ENCODE results near the gene ATXN2. TPM values are rescaled to one million over a fixed set of nuclear protein-coding genes. Genes with fewer than 3 reads are reported as not detected.

The ATXN2 gene
- total RNA-seq, 2 donors from 2014 or later = 51.6 to 63.3 TPM

DNA sequence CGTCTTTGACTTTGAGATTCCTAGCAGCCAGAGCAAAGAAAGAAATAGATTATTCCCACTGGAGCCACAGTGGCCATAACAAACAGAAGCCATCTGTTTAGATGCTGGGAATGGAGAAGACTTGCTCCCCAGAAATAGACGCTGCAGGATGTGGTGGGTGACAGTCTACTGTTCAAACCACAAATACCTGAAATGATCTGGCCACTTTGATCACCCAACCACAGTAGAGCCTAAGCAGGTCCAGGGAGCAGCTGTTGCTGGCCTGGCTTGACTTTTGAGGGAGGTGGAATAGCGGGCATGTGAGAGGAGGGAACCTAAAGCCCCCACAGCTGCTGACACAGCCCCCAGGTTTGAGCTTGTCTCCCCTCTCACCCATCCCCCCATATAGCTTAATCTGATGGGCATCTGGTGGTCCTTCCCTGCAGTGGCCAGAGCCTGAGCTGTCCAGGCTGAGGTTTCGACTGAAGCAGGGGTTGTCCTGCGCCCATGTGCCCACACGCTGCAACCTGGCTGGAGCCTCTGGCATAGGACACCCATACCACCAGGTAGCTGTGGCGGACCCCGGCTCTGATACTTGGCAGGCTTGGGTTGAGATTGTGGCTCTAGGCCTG is 154.7 kb downstream of the ATXN2 start:
- peaks cover 4 to 15% of the 10 kb centered on the region in 2 donors for H3K36me3 Mint-ChIP-seq
- H3K9me3 Mint-ChIP-seq = no peaks in the 10 kb centered on the region
- ATAC-seq (peak; percentile 53 to 60), DNase-seq (ENCODE audit: low spot score in 2 of 2) (peak in 1 of 2 donors; percentile 76)
- peak overlapping the region; percentile 85 to 87 for H3K27ac Mint-ChIP-seq

DNA sequence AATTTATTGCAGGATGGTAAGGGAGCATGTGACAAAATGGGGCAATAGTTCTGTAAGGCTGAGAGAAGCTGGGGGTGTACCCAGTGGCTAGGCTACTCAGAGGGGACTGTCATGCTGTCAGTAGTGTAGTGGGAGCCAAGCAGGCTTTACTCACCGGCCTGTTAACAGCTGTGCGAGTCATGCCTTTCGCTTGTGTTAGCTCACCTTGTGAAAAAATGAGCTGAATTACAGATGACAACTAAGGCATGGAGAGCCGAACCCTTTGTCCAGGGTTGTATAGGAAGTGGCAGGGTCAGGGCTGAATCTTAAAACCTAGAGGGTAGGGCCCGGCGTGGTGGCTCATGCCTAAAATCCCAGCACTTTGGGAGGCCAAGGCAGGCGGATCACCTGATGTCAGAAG is 155.5 kb downstream of the ATXN2 start:
- H3K27ac Mint-ChIP-seq = peak overlapping the region; percentile 70 to 85
- H3K36me3 Mint-ChIP-seq = peaks cover 1 to 18% of the 10 kb centered on the region in 2 donors
- peak in 1 of 2 donors; percentile 73 for DNase-seq (ENCODE audit: low spot score in 2 of 2)
- peak; percentile 67 to 77 for ATAC-seq
- H3K9me3 Mint-ChIP-seq = no peaks in the 10 kb centered on the region

- DNase-seq (ENCODE audit: low spot score in 2 of 2) (peak in 1 of 2 donors; percentile 46), ATAC-seq (no peak)
- Mint-ChIP-seq H3K9me3 (no peaks in the 10 kb centered on the region), H3K27ac (peak overlapping the region; percentile 70 to 85), H3K36me3 (peaks cover 5 to 17% of the 10 kb centered on the region in 2 donors)
Observed at GRCh38 chr12:111443086-111443485, 156.0 kb downstream of the ATXN2 start.

GRCh38 chr12:111442301-111443045 is 156.6 kb downstream of the ATXN2 start:
- Mint-ChIP-seq H3K27ac (peak overlapping the region; percentile 70 to 85), H3K9me3 (no peaks in the 10 kb centered on the region), H3K36me3 (peaks cover 5 to 13% of the 10 kb centered on the region in 2 donors)
- ATAC-seq = no peak
- DNase-seq (ENCODE audit: low spot score in 2 of 2) = peak in 1 of 2 donors; percentile 54

DNA sequence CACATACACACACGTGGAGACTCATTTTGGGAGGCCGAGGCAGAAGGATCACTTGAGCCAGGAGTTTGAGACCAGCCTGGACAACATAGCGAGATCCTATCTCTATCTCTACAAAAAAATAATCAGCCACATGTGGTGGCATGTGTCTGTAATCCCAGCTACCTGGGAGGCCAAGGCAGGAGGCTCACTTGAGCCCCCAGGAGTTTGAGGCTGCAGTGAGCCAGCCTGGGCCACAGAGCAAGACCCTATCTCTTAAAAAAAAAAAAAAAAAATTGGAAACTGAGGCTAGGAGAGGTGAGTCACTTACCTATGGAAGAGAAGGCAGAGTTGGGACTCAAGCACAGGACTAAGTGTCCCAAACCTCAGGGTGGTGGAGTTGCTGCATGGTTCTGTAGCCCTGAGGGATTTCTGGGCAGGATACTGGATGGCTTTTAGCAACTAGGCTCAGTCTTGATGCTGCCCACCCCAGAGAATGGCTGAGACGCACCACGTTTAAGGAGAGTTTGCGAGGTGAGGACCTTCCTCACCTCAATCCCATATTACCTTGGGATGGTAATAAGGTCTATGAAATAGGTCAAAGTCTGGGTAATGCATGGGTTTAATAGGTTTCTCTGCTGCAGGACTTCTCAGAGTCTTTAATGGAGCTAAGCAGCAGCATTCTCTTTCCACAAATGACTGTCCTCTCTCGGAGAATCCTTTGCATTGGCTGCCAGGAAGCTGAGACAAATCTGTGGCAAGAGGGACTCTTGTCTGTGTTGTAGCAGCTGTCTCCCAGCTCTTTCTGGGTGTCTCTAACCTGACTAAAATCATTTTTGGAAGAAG is 157.8 kb downstream of the ATXN2 start:
- ATAC-seq = no peak
- H3K27ac Mint-ChIP-seq = no peak overlapping the region
- H3K9me3 Mint-ChIP-seq = no peaks in the 10 kb centered on the region
- DNase-seq (ENCODE audit: low spot score in 2 of 2) = peak in 1 of 2 donors; percentile 33
- H3K36me3 Mint-ChIP-seq = peaks cover 5 to 6% of the 10 kb centered on the region in 2 donors

GRCh38 chr12:111440631-111441030 is 158.5 kb downstream of the ATXN2 start:
- DNase-seq (ENCODE audit: low spot score in 2 of 2) = no peak
- Mint-ChIP-seq H3K9me3 (no peaks in the 10 kb centered on the region), H3K36me3 (peaks cover 5 to 6% of the 10 kb centered on the region in 2 donors), H3K27ac (peak overlapping the region in 1 of 2 donors; percentile 69)
- no peak for ATAC-seq

- Mint-ChIP-seq H3K36me3 (peaks cover 5 to 6% of the 10 kb centered on the region in 2 donors), H3K27ac (no peak overlapping the region), H3K9me3 (no peaks in the 10 kb centered on the region)
- ATAC-seq = no peak
- DNase-seq (ENCODE audit: low spot score in 2 of 2) = no peak
Observed at GRCh38 chr12:111440152-111440551, 159.0 kb downstream of the ATXN2 start.

DNA sequence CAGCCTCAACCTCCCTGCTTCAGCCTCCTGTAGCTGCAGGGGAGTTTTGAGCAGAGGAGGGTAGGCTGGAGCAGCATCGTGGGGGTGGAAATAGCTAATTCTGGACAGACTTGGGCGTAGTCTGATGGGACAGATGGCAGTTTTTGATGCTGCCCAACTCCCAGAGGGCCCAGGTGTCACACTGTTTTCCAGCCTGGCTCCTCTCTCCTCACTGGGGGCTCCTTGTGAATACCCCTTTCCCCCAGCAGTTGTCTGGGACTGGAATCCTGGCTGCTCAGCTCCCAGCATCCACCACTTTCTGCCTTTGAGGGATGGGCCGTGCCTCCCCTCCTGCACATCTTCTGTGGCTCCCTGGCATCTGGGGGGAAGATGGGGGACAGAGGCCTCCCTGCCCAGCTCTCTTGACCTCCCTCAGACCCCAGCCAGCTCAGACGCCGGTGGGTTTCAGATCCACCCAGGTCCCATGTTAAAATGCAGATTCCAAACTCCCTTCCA is 159.4 kb downstream of the ATXN2 start:
- Mint-ChIP-seq H3K9me3 (no peaks in the 10 kb centered on the region), H3K27ac (no peak overlapping the region), H3K36me3 (peaks cover 5 to 6% of the 10 kb centered on the region in 2 donors)
- no peak for DNase-seq (ENCODE audit: low spot score in 2 of 2)
- ATAC-seq = no peak

- no peak for ATAC-seq
- Mint-ChIP-seq H3K9me3 (no peaks in the 10 kb centered on the region), H3K36me3 (peaks cover 5 to 6% of the 10 kb centered on the region in 2 donors), H3K27ac (peak overlapping the region in 1 of 2 donors; percentile 80)
- DNase-seq (ENCODE audit: low spot score in 2 of 2) = no peak
Observed at GRCh38 chr12:111438481-111438880, 160.6 kb downstream of the ATXN2 start.

DNA sequence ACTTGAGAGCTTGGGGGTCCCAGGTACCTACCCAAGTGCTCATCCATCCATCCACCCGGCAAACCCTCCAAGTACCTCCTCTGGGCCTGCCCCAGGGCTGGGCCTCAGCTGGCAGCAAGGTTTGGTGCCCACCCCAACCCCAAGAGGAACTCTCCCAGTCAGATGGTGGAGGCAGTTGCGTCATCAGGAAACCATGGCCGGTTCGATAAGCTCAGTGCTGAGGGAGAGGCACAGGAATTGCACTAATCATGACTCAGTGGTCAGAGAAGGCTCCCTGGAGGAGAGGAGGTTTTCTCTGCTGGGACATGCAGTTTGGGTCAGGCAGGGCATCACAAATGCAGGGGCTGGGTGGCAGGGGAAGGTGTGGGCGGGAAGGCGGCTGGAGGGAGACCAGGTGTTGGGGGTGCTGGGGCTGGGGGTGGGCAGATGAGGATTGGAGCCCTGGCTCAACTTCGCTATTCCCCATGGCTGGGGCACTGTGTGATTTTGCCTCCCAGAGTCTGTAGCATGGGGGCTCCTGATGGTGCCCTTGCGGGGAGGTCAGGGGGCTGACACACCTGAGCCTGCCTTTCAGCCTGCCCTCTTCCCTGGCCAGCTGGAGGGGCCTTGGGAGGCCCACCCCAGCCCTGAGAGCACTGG is 161.2 kb downstream of the ATXN2 start:
- H3K36me3 Mint-ChIP-seq = peaks cover 5 to 7% of the 10 kb centered on the region in 2 donors
- ATAC-seq (no peak), DNase-seq (ENCODE audit: low spot score in 2 of 2) (no peak)
- no peaks in the 10 kb centered on the region for H3K9me3 Mint-ChIP-seq
- no peak overlapping the region for H3K27ac Mint-ChIP-seq

GRCh38 chr12:111436811-111437210 is 162.3 kb downstream of the ATXN2 start:
- no peak overlapping the region for H3K27ac Mint-ChIP-seq
- no peaks in the 10 kb centered on the region for H3K9me3 Mint-ChIP-seq
- H3K36me3 Mint-ChIP-seq = peaks cover 5 to 15% of the 10 kb centered on the region in 2 donors
- ATAC-seq = no peak
- no peak for DNase-seq (ENCODE audit: low spot score in 2 of 2)

- Mint-ChIP-seq H3K27ac (peak overlapping the region; percentile 36 to 73), H3K36me3 (peaks cover 5 to 15% of the 10 kb centered on the region in 2 donors), H3K9me3 (no peaks in the 10 kb centered on the region)
- DNase-seq (ENCODE audit: low spot score in 2 of 2) = no peak
- ATAC-seq = no peak
Observed at GRCh38 chr12:111436266-111436665, 162.8 kb downstream of the ATXN2 start.

- Mint-ChIP-seq H3K9me3 (no peaks in the 10 kb centered on the region), H3K36me3 (peaks cover 5 to 15% of the 10 kb centered on the region in 2 donors), H3K27ac (peak overlapping the region; percentile 73 to 79)
- DNase-seq (ENCODE audit: low spot score in 2 of 2) = no peak
- no peak for ATAC-seq
Observed at GRCh38 chr12:111435661-111436201, 163.4 kb downstream of the ATXN2 start.

DNA sequence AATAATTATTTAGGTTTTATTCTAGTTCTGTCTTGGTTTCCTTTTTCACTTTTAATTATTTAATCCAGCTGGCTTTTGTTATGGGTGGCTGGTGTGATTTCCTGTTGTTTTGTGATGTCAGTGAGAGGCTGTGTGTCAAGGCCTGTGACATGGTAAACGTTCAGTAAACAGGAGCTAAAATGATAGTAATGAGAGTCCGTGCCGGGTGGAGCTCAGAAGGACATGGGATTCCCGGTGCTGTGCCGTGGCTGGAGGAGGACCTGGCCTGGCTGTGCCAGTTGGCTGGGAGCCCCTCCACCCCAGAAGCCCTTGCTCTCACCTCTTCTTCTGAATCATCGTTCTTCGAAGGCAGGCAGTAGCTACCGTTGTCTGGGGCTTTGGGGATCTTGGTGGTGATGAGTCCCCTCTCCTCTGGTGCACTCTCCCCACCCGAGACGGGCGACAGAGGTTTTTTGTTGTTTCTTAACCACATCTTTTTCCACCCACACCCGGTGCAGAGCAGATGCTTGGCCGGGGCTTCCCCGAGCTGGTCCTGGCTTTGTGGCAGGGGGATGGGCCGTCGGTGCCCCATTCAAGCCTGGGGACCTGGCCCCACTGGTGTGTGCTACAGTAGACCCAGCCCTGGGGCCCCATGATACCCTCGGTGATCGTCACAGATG is 164.3 kb downstream of the ATXN2 start:
- H3K9me3 Mint-ChIP-seq = no peaks in the 10 kb centered on the region
- peaks cover 5 to 15% of the 10 kb centered on the region in 2 donors for H3K36me3 Mint-ChIP-seq
- DNase-seq (ENCODE audit: low spot score in 2 of 2) = peak; percentile 76 to 84
- peak overlapping the region; percentile 73 to 79 for H3K27ac Mint-ChIP-seq
- peak; percentile 83 to 84 for ATAC-seq

DNA sequence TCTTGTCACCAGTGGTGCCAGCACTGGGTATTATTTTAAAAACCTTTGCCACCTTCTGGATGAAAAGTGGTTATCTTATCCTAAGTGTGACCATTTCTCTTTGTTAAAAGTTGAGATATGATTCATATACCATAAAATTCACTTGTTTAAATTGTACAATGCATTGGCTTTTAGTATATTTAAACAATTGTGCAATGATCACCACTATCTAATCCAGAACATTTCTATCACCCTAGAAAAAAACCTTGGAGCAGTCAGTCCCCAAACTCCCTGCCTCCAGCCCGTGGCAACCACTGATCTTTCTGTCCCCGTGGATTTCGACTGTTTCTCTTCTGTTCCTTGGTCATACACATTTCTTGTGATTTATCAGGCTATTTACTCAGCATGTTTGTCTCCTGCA is 165.1 kb downstream of the ATXN2 start:
- no peak for DNase-seq (ENCODE audit: low spot score in 2 of 2)
- H3K36me3 Mint-ChIP-seq = peaks cover 5 to 15% of the 10 kb centered on the region in 2 donors
- no peaks in the 10 kb centered on the region for H3K9me3 Mint-ChIP-seq
- no peak overlapping the region for H3K27ac Mint-ChIP-seq
- no peak for ATAC-seq

- H3K36me3 Mint-ChIP-seq = peaks cover 1 to 9% of the 10 kb centered on the region in 2 donors
- no peaks in the 10 kb centered on the region for H3K9me3 Mint-ChIP-seq
- ATAC-seq (no peak), DNase-seq (ENCODE audit: low spot score in 2 of 2) (no peak)
- peak overlapping the region; percentile 3 to 95 for H3K27ac Mint-ChIP-seq
Observed at GRCh38 chr12:111431772-111432171, 167.3 kb downstream of the ATXN2 start.
